Glomerular visceral epithelial cell (primary cell): ENCODE results near the gene USF3.
A peak's percentile ranks its signal among the peaks of the same experiment; 100 is the strongest.

Experiments used
- DNase-seq: peaks from one replicate; pipeline ENCODE4 v3.0.0-alpha.2; 2016; ENCODE audit errors: extremely low spot score

USF3 gene

GRCh38 chr3:113695786-113696645 is at the start of gene USF3:
Gene USF3, minus strand, starts transcription at chr3:113696642. Its CDS starts 21,764 bp downstream, at chr3:113674878.
- DNase-seq: peak; percentile 71

GRCh38 chr3:113745756-113746547 is 49.5 kb upstream of the USF3 start, which contains the start of gene NAA50:
Gene NAA50, minus strand, starts transcription at chr3:113746249. Its CDS starts 300 bp downstream, at chr3:113745949.
- peak; percentile 91 for DNase-seq

- DNase-seq: peak; percentile 78
These were observed 48.7 kb upstream of the USF3 start for GRCh38 chr3:113744941-113745755.

GRCh38 chr3:113743006-113743630 is 46.7 kb upstream of the USF3 start:
- no peak for DNase-seq

GRCh38 chr3:113741620-113742019 is 45.2 kb upstream of the USF3 start:
- no peak for DNase-seq

GRCh38 chr3:113741086-113741485 is 44.6 kb upstream of the USF3 start:
- no peak for DNase-seq

GRCh38 chr3:113736548-113737089 is 40.2 kb upstream of the USF3 start:
- peak; percentile 62 for DNase-seq

GRCh38 chr3:113731694-113732093 is 35.3 kb upstream of the USF3 start:
- DNase-seq: no peak

- DNase-seq: no peak
These were observed 34.1 kb upstream of the USF3 start for GRCh38 chr3:113730550-113730949.

- DNase-seq: no peak
These were observed 32.2 kb upstream of the USF3 start for GRCh38 chr3:113728661-113729060.

GRCh38 chr3:113721636-113722035 is 25.2 kb upstream of the USF3 start:
- no peak for DNase-seq

GRCh38 chr3:113719758-113720157 is 23.3 kb upstream of the USF3 start:
- DNase-seq: no peak

- DNase-seq: no peak
These were observed 22.9 kb upstream of the USF3 start for GRCh38 chr3:113719294-113719693.

GRCh38 chr3:113717818-113718217 is 21.4 kb upstream of the USF3 start:
- no peak for DNase-seq

GRCh38 chr3:113717308-113717707 is 20.9 kb upstream of the USF3 start:
- no peak for DNase-seq

- no peak for DNase-seq
These were observed 18.3 kb upstream of the USF3 start for GRCh38 chr3:113714702-113715101.

GRCh38 chr3:113712129-113712528 is 15.7 kb upstream of the USF3 start:
- no peak for DNase-seq

- DNase-seq: no peak
These were observed 11.4 kb upstream of the USF3 start for GRCh38 chr3:113707835-113708234.

- DNase-seq: peak; percentile 30
These were observed 2.5 kb upstream of the USF3 start for GRCh38 chr3:113698956-113699355.

- no peak for DNase-seq
These were observed 1.8 kb upstream of the USF3 start for GRCh38 chr3:113698213-113698742.
